Mesothelial cell of epicardium (in vitro differentiated cells): ENCODE data around the gene FOCAD. TPM values are rescaled to one million over a fixed set of nuclear protein-coding genes. Genes with fewer than 3 reads are reported as not detected.

Source experiments
- DNase-seq, 2 experiments: peaks; one replicate each; pipeline ENCODE4 v3.0.0; 2021; ENCODE audit warnings: low spot score in 2 of 2; ENCODE audit not compliant: unreplicated experiment in 2 of 2
- H3K27ac Mint-ChIP-seq: 2 replicates; pipeline ENCODE4 v1.8.0; 2021; ENCODE audit warnings: mixed read lengths
- H3K27me3 Mint-ChIP-seq: 2 replicates; pipeline ENCODE4 v1.8.0; 2021; ENCODE audit warnings: low read depth, mixed read lengths
- H3K36me3 Mint-ChIP-seq: 2 replicates; pipeline ENCODE4 v1.8.0; 2021; ENCODE audit warnings: mixed read lengths
- H3K4me1 Mint-ChIP-seq: 2 replicates; pipeline ENCODE4 v1.8.0; 2021; ENCODE audit warnings: mixed read lengths
- H3K4me3 Mint-ChIP-seq: 2 replicates; pipeline ENCODE4 v1.8.0; 2021; ENCODE audit warnings: mild to moderate bottlenecking, moderate library complexity, mixed read lengths
- H3K9me3 Mint-ChIP-seq: 2 replicates; pipeline ENCODE4 v1.8.0; 2021; ENCODE audit warnings: mixed read lengths
- total RNA-seq: library from RNA; stranded (reverse); gene quantifications from 3 replicates; pipeline ENCODE4 v1.2.1, GENCODE V29; 2021
- TF ChIP-seq, protein P1 (sequence below): fragments of 200-600 bp; sonication (generic); IDR thresholded peaks from one replicate; pipeline ENCODE4 v1.5.0; 2021; ENCODE audit warnings: antibody characterized with exemption; ENCODE audit not compliant: unreplicated experiment

Gene FOCAD
- total RNA-seq, 1 donor from 2014 or later: 78.4 TPM

DNA sequence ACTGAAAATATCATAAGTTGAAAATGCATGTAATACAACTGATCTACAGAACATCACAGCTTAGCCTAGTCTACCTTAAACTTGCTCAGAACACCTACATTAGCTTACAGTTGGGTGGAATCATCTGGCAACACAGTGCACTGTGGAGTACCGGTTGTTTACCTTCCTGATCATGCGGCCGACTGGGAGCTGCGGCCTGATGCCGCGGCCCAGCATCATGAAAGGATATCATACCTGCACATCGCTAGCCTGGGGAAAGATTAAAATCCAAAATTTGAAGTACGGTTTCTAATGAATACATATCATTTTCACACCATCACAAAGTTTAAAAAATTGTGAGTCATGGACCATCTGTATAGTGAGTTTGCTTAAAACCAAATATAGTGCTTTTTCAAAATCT lies 345.6 kb downstream of the FOCAD start:
- Mint-ChIP-seq H3K27me3 (peaks cover 3% of the 10 kb centered on the region), H3K27ac (no peak overlapping the region), H3K4me1 (no peaks in the 10 kb centered on the region), H3K36me3 (no peaks in the 10 kb centered on the region), H3K9me3 (no peaks in the 10 kb centered on the region), H3K4me3 (no peak overlapping the region)
- TF ChIP-seq, protein P1, sequence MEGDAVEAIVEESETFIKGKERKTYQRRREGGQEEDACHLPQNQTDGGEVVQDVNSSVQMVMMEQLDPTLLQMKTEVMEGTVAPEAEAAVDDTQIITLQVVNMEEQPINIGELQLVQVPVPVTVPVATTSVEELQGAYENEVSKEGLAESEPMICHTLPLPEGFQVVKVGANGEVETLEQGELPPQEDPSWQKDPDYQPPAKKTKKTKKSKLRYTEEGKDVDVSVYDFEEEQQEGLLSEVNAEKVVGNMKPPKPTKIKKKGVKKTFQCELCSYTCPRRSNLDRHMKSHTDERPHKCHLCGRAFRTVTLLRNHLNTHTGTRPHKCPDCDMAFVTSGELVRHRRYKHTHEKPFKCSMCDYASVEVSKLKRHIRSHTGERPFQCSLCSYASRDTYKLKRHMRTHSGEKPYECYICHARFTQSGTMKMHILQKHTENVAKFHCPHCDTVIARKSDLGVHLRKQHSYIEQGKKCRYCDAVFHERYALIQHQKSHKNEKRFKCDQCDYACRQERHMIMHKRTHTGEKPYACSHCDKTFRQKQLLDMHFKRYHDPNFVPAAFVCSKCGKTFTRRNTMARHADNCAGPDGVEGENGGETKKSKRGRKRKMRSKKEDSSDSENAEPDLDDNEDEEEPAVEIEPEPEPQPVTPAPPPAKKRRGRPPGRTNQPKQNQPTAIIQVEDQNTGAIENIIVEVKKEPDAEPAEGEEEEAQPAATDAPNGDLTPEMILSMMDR: no peak
- DNase-seq: no peak

DNA sequence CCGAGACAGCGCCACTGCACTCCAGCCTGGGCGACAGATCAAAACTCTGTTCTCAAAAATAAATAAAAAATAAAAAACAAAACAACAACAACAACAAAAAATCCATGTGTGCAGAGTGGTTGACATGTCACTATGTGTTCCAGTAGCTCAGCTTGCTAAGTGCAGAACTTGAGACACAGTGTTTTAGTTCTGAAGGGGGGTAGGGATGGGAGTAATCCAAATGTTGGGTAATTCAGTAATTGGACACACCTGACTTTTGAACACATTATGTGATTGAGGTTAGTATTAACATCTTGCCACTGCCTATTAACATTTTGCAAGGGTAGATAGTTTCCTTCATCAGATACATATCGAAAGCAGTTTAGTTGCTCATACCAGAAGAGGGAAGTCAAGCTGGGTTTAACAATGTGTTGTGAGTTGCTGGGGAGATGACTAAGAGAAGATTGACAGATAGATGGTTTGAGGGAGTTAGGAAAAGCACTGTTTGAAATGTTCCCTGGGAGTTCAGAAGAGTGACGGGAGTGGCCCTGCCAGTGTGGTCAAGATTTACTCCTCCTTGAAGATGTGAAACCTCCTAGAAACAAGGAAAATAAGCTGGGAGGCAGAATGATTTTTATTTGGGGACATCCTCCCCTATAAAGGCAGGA lies 346.5 kb downstream of the FOCAD start:
- Mint-ChIP-seq H3K4me3 (no peak overlapping the region), H3K9me3 (no peaks in the 10 kb centered on the region), H3K27me3 (peaks cover 3% of the 10 kb centered on the region), H3K36me3 (no peaks in the 10 kb centered on the region), H3K27ac (no peak overlapping the region), H3K4me1 (no peaks in the 10 kb centered on the region)
- TF ChIP-seq, protein P1: no peak
- DNase-seq: no peak

DNA sequence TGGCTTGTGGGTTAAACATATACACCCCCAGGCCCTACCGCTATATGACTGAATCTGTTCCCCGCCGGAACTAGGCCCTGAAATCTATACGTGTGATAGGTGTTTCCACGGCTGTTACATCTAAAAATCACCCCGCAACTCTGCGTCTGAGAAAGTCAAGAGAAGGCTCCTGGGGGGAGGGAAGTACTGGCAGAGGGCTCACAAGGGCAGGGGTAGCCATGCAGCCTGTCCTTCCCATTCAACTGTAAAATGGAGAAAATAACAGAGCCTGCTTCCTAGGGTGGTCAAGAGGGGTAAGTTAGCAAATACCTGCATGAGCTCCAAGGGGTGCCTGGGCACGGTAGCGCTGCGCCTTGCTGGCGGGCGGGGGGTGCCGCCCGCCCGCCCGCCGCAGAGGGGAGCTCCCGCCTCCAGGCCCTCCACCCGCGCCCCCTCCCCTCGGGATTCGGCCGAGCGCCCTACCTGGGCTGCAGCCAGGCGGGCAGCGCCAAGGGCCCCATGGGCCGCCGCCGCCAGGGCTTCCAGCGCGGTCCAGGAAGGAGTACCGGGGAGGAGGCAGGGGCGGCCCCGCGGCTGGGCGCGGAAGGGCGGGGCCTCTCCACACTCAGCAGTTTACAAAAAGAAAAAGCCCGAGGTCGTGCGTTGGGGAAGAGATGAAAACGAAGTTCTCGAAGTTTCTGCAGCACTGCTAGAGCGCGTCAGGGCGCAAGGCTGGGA lies 347.2 kb downstream of the FOCAD start, which contains the start of gene HACD4:
TSS of gene HACD4 (minus strand) at position 550 of the 717 bp plus-strand sequence. CDS start at position 500, 50 bp downstream.
- peak; percentile 34 to 58 for DNase-seq
- TF ChIP-seq, protein P1: no peak
- Mint-ChIP-seq H3K4me1 (no peaks in the 10 kb centered on the region), H3K27ac (no peak within 1 kb of the TSS), H3K4me3 (peak within 1 kb of the TSS; percentile 57), H3K27me3 (peaks cover 3% of the 10 kb centered on the region), H3K9me3 (no peaks in the 10 kb centered on the region), H3K36me3 (no peaks in the 10 kb centered on the region)

DNA sequence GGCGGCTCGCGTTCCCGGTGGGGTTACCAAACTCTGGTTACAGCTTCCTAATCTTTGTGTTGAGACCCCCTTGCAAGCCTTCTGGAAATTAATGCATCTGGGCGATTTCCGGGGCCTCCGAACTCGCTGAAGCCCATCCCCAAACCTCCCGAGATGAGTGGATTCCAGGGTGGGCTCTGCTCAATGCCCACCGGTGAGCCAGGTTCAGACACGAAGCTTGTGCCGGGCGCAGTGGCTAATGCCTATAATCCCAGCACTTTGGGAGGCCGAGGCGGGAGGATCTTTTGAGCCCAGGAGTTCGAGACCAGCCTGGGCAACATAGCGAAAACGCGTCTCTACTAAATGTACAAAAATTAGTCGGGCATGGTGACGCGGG lies 347.7 kb downstream of the FOCAD start:
- Mint-ChIP-seq H3K27ac (no peak overlapping the region), H3K4me3 (peak overlapping the region; percentile 57), H3K9me3 (no peaks in the 10 kb centered on the region), H3K36me3 (no peaks in the 10 kb centered on the region), H3K4me1 (no peaks in the 10 kb centered on the region), H3K27me3 (peaks cover 5% of the 10 kb centered on the region)
- TF ChIP-seq, protein P1: no peak
- no peak for DNase-seq

DNA sequence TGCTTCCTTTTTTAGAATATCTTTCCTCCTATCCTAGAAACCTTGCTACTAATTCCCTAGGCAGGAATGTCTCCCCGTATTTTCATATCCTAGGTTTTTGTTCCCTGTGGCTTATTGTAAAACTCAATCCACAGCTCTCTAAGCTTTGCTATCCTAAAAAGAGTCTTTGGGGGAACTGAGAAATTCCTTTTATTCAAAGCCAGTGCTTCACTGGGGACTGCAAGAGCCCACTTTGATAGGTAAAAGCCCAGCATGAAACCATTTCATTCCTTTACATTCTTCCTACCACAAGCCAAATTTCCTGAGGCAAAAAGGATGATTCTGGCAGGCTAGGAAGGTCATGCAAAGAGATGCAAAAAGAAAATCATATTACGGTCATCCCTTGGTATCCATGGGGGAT lies 353.2 kb downstream of the FOCAD start:
- Mint-ChIP-seq H3K27me3 (peaks cover 5% of the 10 kb centered on the region), H3K36me3 (no peaks in the 10 kb centered on the region), H3K27ac (no peak overlapping the region), H3K4me1 (no peaks in the 10 kb centered on the region), H3K9me3 (no peaks in the 10 kb centered on the region), H3K4me3 (no peak overlapping the region)
- TF ChIP-seq, protein P1: no peak
- DNase-seq: no peak
